Parathyroid adenoma (tissue), 2 donors: ENCODE results near the gene ERLIN1.
A peak's percentile ranks its signal among the peaks of the same experiment; 100 is the strongest.

Source experiments
- H2AFZ ChIP-seq: fragments of 300-600 bp; sonication (generic); one replicate; pipeline ENCODE4 v1.7.0; 2017; ENCODE audit warnings: antibody characterized with exemption, mild to moderate bottlenecking
- H3K27ac ChIP-seq: fragments of 300-600 bp; sonication (generic); one replicate; pipeline ENCODE4 v1.7.0; 2017
- H3K27me3 ChIP-seq: fragments of 300-600 bp; sonication (generic); one replicate; pipeline ENCODE4 v1.7.0; 2017; ENCODE audit warnings: low read length; ENCODE audit not compliant: control insufficient read depth, insufficient read depth
- H3K36me3 ChIP-seq: fragments of 300-600 bp; sonication (generic); one replicate; pipeline ENCODE4 v1.7.0; 2017; ENCODE audit warnings: low read length; ENCODE audit not compliant: control insufficient read depth, insufficient read depth
- H3K4me1 ChIP-seq: fragments of 300-600 bp; sonication (generic); one replicate; pipeline ENCODE4 v1.7.0; 2017; ENCODE audit warnings: control low read depth
- H3K4me2 ChIP-seq: fragments of 300-600 bp; sonication (generic); one replicate; pipeline ENCODE4 v1.7.0; 2017; ENCODE audit warnings: low read length
- H3K4me3 ChIP-seq: fragments of 300-600 bp; sonication (generic); one replicate; pipeline ENCODE4 v1.7.0; 2017; ENCODE audit warnings: low read depth, low read length
- H3K79me2 ChIP-seq: fragments of 300-600 bp; sonication (generic); one replicate; pipeline ENCODE4 v1.7.0; 2017; ENCODE audit warnings: control low read depth
- H3K9ac ChIP-seq: fragments of 300-600 bp; sonication (generic); one replicate; pipeline ENCODE4 v1.7.0; 2017; ENCODE audit warnings: mild to moderate bottlenecking
- H3K9me3 ChIP-seq: fragments of 300-600 bp; sonication (generic); one replicate; pipeline ENCODE4 v1.7.0; 2017; ENCODE audit warnings: low read length; ENCODE audit not compliant: control insufficient read depth
- TF ChIP-seq, protein P1 (sequence below): fragments of 300-600 bp; sonication (generic); IDR thresholded peaks from one replicate; pipeline ENCODE4 v1.7.0; 2017; ENCODE audit warnings: antibody characterized with exemption, mild to moderate bottlenecking
- donor health status: primary hyperparathyroidism.

ERLIN1 gene

DNA sequence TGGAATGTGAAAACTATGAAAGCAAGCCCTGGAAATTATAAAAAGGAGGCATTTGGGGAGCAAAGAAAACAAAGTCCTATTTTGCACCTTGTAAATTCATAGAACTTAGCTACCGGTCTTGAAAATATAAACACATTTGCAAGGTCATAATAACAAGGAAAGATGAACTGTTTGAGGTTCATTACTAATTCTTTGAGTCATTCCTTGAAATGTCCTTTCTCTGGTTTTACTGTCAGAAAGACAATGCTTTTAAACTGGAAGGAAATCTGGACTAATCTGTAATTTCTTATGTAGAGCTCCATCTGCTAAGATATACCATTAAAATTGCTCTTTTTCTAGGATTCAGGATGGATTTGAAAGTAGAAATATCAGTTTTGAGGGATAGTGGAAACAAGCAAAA is 1.4 kb downstream of the ERLIN1 start:
- H3K36me3 ChIP-seq: no peaks in the 10 kb centered on the region
- H3K9me3 ChIP-seq: no peaks in the 10 kb centered on the region
- H3K27ac ChIP-seq: no peak overlapping the region
- H3K79me2 ChIP-seq: peaks cover 10% of the 10 kb centered on the region
- no peak overlapping the region for H3K9ac ChIP-seq
- TF ChIP-seq, protein P1, sequence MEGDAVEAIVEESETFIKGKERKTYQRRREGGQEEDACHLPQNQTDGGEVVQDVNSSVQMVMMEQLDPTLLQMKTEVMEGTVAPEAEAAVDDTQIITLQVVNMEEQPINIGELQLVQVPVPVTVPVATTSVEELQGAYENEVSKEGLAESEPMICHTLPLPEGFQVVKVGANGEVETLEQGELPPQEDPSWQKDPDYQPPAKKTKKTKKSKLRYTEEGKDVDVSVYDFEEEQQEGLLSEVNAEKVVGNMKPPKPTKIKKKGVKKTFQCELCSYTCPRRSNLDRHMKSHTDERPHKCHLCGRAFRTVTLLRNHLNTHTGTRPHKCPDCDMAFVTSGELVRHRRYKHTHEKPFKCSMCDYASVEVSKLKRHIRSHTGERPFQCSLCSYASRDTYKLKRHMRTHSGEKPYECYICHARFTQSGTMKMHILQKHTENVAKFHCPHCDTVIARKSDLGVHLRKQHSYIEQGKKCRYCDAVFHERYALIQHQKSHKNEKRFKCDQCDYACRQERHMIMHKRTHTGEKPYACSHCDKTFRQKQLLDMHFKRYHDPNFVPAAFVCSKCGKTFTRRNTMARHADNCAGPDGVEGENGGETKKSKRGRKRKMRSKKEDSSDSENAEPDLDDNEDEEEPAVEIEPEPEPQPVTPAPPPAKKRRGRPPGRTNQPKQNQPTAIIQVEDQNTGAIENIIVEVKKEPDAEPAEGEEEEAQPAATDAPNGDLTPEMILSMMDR: no peak
- H3K27me3 ChIP-seq: no peaks in the 10 kb centered on the region
- H3K4me3 ChIP-seq: peak overlapping the region; percentile 82
- peaks cover 11% of the 10 kb centered on the region for H3K4me1 ChIP-seq
- H3K4me2 ChIP-seq: peak overlapping the region; percentile 66
- H2AFZ ChIP-seq: no peak overlapping the region

DNA sequence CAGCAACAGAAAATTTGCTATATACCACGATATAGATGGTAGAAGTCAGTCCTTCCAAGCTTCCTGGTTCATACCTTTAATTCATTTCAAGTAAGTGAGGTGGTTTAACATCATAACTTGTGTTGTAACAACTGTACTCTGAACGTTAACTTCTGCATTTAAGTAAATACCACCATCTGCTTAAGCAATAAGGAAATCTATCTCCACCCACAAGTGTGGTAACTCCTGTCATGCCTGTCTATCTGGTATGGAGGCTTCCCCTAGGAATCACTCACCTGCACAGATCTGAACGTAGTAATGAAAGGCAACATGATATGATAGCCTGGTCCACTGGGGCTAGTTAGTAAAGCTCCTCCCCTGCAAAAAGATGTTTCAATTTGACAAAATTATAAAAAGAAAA is 2.3 kb downstream of the ERLIN1 start:
- H3K79me2 ChIP-seq: peaks cover 10% of the 10 kb centered on the region
- no peak overlapping the region for H3K9ac ChIP-seq
- H3K4me1 ChIP-seq: peaks cover 11% of the 10 kb centered on the region
- no peaks in the 10 kb centered on the region for H3K36me3 ChIP-seq
- H3K27ac ChIP-seq: no peak overlapping the region
- no peak overlapping the region for H3K4me3 ChIP-seq
- no peaks in the 10 kb centered on the region for H3K9me3 ChIP-seq
- no peak overlapping the region for H3K4me2 ChIP-seq
- no peaks in the 10 kb centered on the region for H3K27me3 ChIP-seq
- H2AFZ ChIP-seq: no peak overlapping the region
- TF ChIP-seq, protein P1: no peak

DNA sequence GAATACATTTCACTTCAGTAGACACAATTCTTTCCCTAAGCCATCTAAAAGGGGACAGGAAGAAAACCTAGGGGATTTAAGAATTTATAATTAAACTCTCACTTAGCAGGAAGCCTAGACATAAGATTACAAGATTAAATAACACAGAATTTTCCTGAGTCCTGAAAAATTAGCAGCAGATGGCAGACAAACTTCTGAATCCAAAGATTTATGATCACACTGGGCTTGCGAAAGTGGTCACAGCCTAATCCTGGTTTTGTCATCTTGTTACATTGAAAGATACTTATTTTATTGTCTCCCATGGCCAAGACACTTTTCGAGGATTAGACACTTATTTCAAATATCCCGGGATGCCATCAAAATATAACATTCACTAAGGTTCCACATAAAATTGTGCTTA is 2.9 kb downstream of the ERLIN1 start:
- Histone ChIP-seq H3K9ac (no peak overlapping the region), H3K9me3 (no peaks in the 10 kb centered on the region), H3K79me2 (peaks cover 10% of the 10 kb centered on the region), H3K4me2 (no peak overlapping the region), H3K27ac (no peak overlapping the region), H3K4me3 (no peak overlapping the region), H2AFZ (no peak overlapping the region), H3K36me3 (no peaks in the 10 kb centered on the region), H3K27me3 (no peaks in the 10 kb centered on the region), H3K4me1 (peaks cover 11% of the 10 kb centered on the region)
- TF ChIP-seq, protein P1: no peak

GRCh38 chr10:100182281-100182680 is 3.5 kb downstream of the ERLIN1 start:
- Histone ChIP-seq H3K9ac (no peak overlapping the region), H3K79me2 (peaks cover 10% of the 10 kb centered on the region)

DNA sequence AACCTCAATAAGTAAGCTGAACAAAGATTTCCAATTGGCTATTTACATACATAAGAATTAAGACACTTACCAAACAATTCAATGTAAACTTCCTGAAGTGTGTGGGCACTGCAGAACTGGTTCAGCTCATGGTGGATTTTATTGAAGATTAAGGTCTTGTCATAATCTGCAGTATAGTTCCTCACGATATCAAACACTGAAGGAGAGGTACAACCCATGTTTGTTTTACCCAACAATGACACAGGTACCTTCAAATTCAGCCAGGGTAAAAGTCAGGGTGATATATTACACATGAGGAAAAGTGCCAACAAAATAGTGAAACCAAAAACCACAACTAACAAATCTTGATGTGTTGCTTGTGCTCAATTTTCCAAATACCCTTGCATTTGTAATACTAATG is 10.0 kb downstream of the ERLIN1 start:
- no peak overlapping the region for H3K27ac ChIP-seq
- no peak overlapping the region for H3K4me2 ChIP-seq
- H3K9me3 ChIP-seq: no peaks in the 10 kb centered on the region
- peaks cover 2% of the 10 kb centered on the region for H3K79me2 ChIP-seq
- H3K36me3 ChIP-seq: no peaks in the 10 kb centered on the region
- TF ChIP-seq, protein P1: no peak
- H3K4me3 ChIP-seq: no peak overlapping the region
- no peaks in the 10 kb centered on the region for H3K27me3 ChIP-seq
- no peak overlapping the region for H2AFZ ChIP-seq
- no peak overlapping the region for H3K9ac ChIP-seq
- H3K4me1 ChIP-seq: no peaks in the 10 kb centered on the region

More at GRCh38 chr10:100182281-100182680, 3.5 kb downstream of the ERLIN1 start:
- no peak overlapping the region for H3K4me2 ChIP-seq
- no peak overlapping the region for H3K27ac ChIP-seq
- H2AFZ ChIP-seq: no peak overlapping the region
- peaks cover 11% of the 10 kb centered on the region for H3K4me1 ChIP-seq
- no peaks in the 10 kb centered on the region for H3K36me3 ChIP-seq
- TF ChIP-seq, protein P1: no peak
- H3K27me3 ChIP-seq: no peaks in the 10 kb centered on the region
- no peaks in the 10 kb centered on the region for H3K9me3 ChIP-seq
- no peak overlapping the region for H3K4me3 ChIP-seq
